NB4 (cell line): ENCODE measurements around the gene INVS.
"Not testable (repeated sequence)": the region's sequence is repeated elsewhere in the genome, so short reads cannot be mapped to it uniquely, and the experiment has no call there.

Source experiments
- DNase-seq: peaks from one replicate; pipeline ENCODE4 v3.0.0; 2010; ENCODE audit warnings: low read depth
- H3K4me3 ChIP-seq: one replicate; pipeline ENCODE4 v1.5.1; 2011; ENCODE audit warnings: mild to moderate bottlenecking, low read depth, low read length, moderate library complexity
- CTCF ChIP-seq: IDR thresholded peaks from one replicate; pipeline ENCODE4 v1.5.1; 2012; ENCODE audit warnings: low read depth, low read length
- MAX ChIP-seq: IDR thresholded peaks from 2 replicates; pipeline ENCODE4 v1.6.1; 2011; ENCODE audit warnings: low read depth, low read length
- MYC ChIP-seq: IDR thresholded peaks from 2 replicates; pipeline ENCODE4 v1.6.1; 2011; ENCODE audit warnings: low read depth, low read length
- POLR2A ChIP-seq: IDR thresholded peaks from 2 replicates; pipeline ENCODE4 v1.6.1; 2011; ENCODE audit warnings: mild to moderate bottlenecking; ENCODE audit not compliant: insufficient read length; ENCODE audit errors: extremely low read depth

Gene INVS

GRCh38 chr9:100087218-100087617 lies 11.8 kb upstream of the INVS start:
- H3K4me3 ChIP-seq = no peak overlapping the region
- no peak for DNase-seq
- no peak for TF ChIP-seq POLR2A
- TF ChIP-seq CTCF = no peak
- no peak for TF ChIP-seq MAX
- TF ChIP-seq MYC = no peak

- H3K4me3 ChIP-seq = no peak overlapping the region
- no peak for DNase-seq
- TF ChIP-seq CTCF = no peak
- no peak for TF ChIP-seq POLR2A
- TF ChIP-seq MYC = no peak
- no peak for TF ChIP-seq MAX
These were observed 10.8 kb upstream of the INVS start for GRCh38 chr9:100088202-100088601.

GRCh38 chr9:100090880-100091279 lies 8.2 kb upstream of the INVS start:
- no peak for DNase-seq
- no peak for TF ChIP-seq MAX
- no peak for TF ChIP-seq POLR2A
- no peak for TF ChIP-seq MYC
- TF ChIP-seq CTCF = no peak
- no peak overlapping the region for H3K4me3 ChIP-seq

GRCh38 chr9:100091650-100092049 lies 7.4 kb upstream of the INVS start:
- no peak overlapping the region for H3K4me3 ChIP-seq
- TF ChIP-seq CTCF (no peak), MYC (no peak), POLR2A (no peak), MAX (no peak)
- no peak for DNase-seq

GRCh38 chr9:100092066-100092465 lies 7.0 kb upstream of the INVS start:
- H3K4me3 ChIP-seq = no peak overlapping the region
- no peak for DNase-seq
- TF ChIP-seq MAX = no peak
- TF ChIP-seq POLR2A = no peak
- no peak for TF ChIP-seq CTCF
- no peak for TF ChIP-seq MYC

GRCh38 chr9:100094411-100094810 lies 4.6 kb upstream of the INVS start:
- DNase-seq, H3K4me3 ChIP-seq: not testable (repeated sequence)
